ENCODE results near the gene ST13. TPM values are rescaled to one million over a fixed set of nuclear protein-coding genes. Genes with fewer than 3 reads are reported as not detected.

Gene ST13
- polyA plus RNA-seq, 1 donor from 2014 or later: 195 TPM

GRCh38 chr22:40817737-40818136 lies 38.7 kb downstream of the ST13 start:
- TF ChIP-seq TAF1 (IDR thresholded peaks at IDR 0.05; ENCODE audit: low read depth) (no peak), SMC3 (conservative IDR thresholded peaks at IDR 0.05; ENCODE audit: poor library complexity) (no peak), EZH2 (IDR thresholded peaks at IDR 0.05; ENCODE audit: borderline replicate concordance, insufficient read depth, low read length, poor library complexity, severe bottlenecking) (no peak), EP300 (conservative IDR thresholded peaks at IDR 0.05; ENCODE audit: poor library complexity, severe bottlenecking) (no peak), RAD21 (conservative IDR thresholded peaks at IDR 0.05) (no peak), REST (IDR thresholded peaks at IDR 0.05; ENCODE audit: borderline replicate concordance) (no peak), MXI1 (conservative IDR thresholded peaks at IDR 0.05; ENCODE audit: poor library complexity, severe bottlenecking) (no peak), POLR2AphosphoS5 (IDR thresholded peaks at IDR 0.05) (no peak)
- TF ChIP-seq, protein P1, sequence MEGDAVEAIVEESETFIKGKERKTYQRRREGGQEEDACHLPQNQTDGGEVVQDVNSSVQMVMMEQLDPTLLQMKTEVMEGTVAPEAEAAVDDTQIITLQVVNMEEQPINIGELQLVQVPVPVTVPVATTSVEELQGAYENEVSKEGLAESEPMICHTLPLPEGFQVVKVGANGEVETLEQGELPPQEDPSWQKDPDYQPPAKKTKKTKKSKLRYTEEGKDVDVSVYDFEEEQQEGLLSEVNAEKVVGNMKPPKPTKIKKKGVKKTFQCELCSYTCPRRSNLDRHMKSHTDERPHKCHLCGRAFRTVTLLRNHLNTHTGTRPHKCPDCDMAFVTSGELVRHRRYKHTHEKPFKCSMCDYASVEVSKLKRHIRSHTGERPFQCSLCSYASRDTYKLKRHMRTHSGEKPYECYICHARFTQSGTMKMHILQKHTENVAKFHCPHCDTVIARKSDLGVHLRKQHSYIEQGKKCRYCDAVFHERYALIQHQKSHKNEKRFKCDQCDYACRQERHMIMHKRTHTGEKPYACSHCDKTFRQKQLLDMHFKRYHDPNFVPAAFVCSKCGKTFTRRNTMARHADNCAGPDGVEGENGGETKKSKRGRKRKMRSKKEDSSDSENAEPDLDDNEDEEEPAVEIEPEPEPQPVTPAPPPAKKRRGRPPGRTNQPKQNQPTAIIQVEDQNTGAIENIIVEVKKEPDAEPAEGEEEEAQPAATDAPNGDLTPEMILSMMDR (IDR thresholded peaks at IDR 0.05; ENCODE audit: poor library complexity, severe bottlenecking): no peak
- peaks cover 19% of the 10 kb centered on the region for H3K79me2 ChIP-seq (replicated peaks; ENCODE audit: insufficient read depth, low read length)

DNA sequence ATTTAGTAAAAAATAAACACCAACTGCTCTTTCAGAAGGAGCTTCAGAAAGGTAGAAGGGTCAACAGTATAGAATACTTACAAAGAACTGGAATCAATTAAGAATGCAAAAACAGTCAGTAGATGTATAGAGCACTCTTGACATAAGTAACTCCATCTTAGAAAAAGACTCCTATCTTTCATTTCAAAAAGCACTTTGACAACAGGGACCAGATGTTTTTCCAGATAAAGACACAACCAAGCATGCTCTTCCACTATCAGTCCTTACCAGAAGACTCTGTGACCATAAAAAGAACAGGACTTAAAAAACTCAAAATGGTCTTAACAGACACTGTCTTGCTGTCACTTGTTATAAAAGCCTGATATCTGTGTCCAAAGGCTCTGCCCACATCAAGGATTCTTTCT lies 42.5 kb downstream of the ST13 start:
- TF ChIP-seq SMC3 (conservative IDR thresholded peaks at IDR 0.05; ENCODE audit: poor library complexity): no peak
- no peak for TF ChIP-seq TAF1 (IDR thresholded peaks at IDR 0.05; ENCODE audit: low read depth)
- no peak for TF ChIP-seq EP300 (conservative IDR thresholded peaks at IDR 0.05; ENCODE audit: poor library complexity, severe bottlenecking)
- no peak for TF ChIP-seq RAD21 (conservative IDR thresholded peaks at IDR 0.05)
- TF ChIP-seq REST (IDR thresholded peaks at IDR 0.05; ENCODE audit: borderline replicate concordance): no peak
- Histone ChIP-seq H3K9me2 (ENCODE audit: insufficient read depth, low read length) (no peaks in the 10 kb centered on the region), H3K36me3 (ENCODE audit: insufficient read depth, low read length) (no peaks in the 10 kb centered on the region), H3K9me3 (ENCODE audit: low read length) (no peaks in the 10 kb centered on the region), H3K4me2 (ENCODE audit: low read length) (no peak overlapping the region), H3F3A (ENCODE audit: insufficient read depth, low read length, poor library complexity, severe bottlenecking) (no peaks in the 10 kb centered on the region), H3K9ac (ENCODE audit: low read length) (no peak overlapping the region), H4K20me1 (ENCODE audit: insufficient read depth) (no peaks in the 10 kb centered on the region), H3K27ac (ENCODE audit: low read length) (no peak overlapping the region), H3K79me2 (replicated peaks; ENCODE audit: insufficient read depth, low read length) (peaks cover 19% of the 10 kb centered on the region), H3K4me3 (ENCODE audit: low read length) (no peak overlapping the region), H3K27me3 (ENCODE audit: insufficient read depth, low read depth, low read length) (no peaks in the 10 kb centered on the region), H2AFZ (ENCODE audit: low read depth, low read length) (no peak overlapping the region)

More at GRCh38 chr22:40817737-40818136, 38.7 kb downstream of the ST13 start:
- Histone ChIP-seq H3K4me2 (ENCODE audit: low read length) (peak overlapping the region; percentile 58), H3F3A (ENCODE audit: insufficient read depth, low read length, poor library complexity, severe bottlenecking) (no peaks in the 10 kb centered on the region), H3K4me3 (ENCODE audit: low read length) (peak overlapping the region; percentile 98), H3K9me3 (ENCODE audit: low read length) (no peaks in the 10 kb centered on the region), H4K20me1 (ENCODE audit: insufficient read depth) (no peaks in the 10 kb centered on the region), H2AFZ (ENCODE audit: low read depth, low read length) (no peak overlapping the region), H3K36me3 (ENCODE audit: insufficient read depth, low read length) (no peaks in the 10 kb centered on the region), H3K27ac (ENCODE audit: low read length) (no peak overlapping the region), H3K27me3 (ENCODE audit: insufficient read depth, low read depth, low read length) (no peaks in the 10 kb centered on the region), H3K9me2 (ENCODE audit: insufficient read depth, low read length) (no peaks in the 10 kb centered on the region), H3K9ac (ENCODE audit: low read length) (no peak overlapping the region)

All from neural cell (in vitro differentiated cells).